PFSK-1 (cell line): ENCODE results near the gene TRAPPC6A.

Source experiments
- REST ChIP-seq, 2 experiments: IDR thresholded peaks; 2 replicates each; pipeline versions ENCODE4 v1.6.1 to v1.8.0; 2011 to 2012; ENCODE audit warnings: low read depth in 2 of 2, low read length in 2 of 2, control low read depth in 1 of 2, inconsistent platforms in 1 of 2, mild to moderate bottlenecking in 1 of 2, moderate library complexity in 1 of 2; ENCODE audit not compliant: insufficient read depth in 1 of 2
- SIN3A ChIP-seq: IDR thresholded peaks from 2 replicates; pipeline ENCODE4 v1.6.1; 2012; ENCODE audit warnings: mild to moderate bottlenecking, low read length, moderate library complexity, borderline replicate concordance; ENCODE audit not compliant: insufficient read depth

- TF ChIP-seq REST (IDR thresholded peaks at IDR 0.05; ENCODE audit: insufficient read depth in 1 of 2, low read depth in 2 of 2, low read length in 2 of 2) (no peak), SIN3A (no peak)
Observed at GRCh38 chr19:45158503-45159209, 19.4 kb downstream of the TRAPPC6A start.
